ENCODE results near the gene KDM6A.

DNA sequence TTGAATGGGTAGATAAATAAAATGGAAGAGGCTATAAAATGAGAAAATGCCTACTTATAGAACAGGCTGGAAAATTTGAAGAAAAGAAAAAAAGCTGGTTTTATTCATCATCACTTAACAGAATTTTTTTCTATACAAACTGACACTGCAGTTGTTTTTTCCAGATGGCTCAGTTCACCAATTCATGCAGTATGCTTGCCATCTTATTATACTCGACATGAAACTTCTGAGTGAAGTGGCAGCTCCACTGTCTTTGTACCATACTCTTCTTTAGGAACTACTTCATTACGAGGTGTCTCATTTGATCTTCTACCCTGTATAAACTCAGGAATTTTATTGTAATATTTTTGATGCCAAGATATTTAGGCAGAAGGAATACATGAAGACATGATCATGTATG is 153.0 kb downstream of the KDM6A start:
- TF ChIP-seq, protein P1, sequence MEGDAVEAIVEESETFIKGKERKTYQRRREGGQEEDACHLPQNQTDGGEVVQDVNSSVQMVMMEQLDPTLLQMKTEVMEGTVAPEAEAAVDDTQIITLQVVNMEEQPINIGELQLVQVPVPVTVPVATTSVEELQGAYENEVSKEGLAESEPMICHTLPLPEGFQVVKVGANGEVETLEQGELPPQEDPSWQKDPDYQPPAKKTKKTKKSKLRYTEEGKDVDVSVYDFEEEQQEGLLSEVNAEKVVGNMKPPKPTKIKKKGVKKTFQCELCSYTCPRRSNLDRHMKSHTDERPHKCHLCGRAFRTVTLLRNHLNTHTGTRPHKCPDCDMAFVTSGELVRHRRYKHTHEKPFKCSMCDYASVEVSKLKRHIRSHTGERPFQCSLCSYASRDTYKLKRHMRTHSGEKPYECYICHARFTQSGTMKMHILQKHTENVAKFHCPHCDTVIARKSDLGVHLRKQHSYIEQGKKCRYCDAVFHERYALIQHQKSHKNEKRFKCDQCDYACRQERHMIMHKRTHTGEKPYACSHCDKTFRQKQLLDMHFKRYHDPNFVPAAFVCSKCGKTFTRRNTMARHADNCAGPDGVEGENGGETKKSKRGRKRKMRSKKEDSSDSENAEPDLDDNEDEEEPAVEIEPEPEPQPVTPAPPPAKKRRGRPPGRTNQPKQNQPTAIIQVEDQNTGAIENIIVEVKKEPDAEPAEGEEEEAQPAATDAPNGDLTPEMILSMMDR (IDR thresholded peaks at IDR 0.05), result no peak
- TF ChIP-seq POLR2A (IDR thresholded peaks at IDR 0.05), result no peak

Data from thyroid gland (tissue), 4 donors.